Lung (tissue), 12 donors: ENCODE measurements around the gene DLG1. TPM values are rescaled to one million over a fixed set of nuclear protein-coding genes. Genes with fewer than 3 reads are reported as not detected.
"Not testable (repeated sequence)": the region's sequence is repeated elsewhere in the genome, so short reads cannot be mapped to it uniquely, and the experiment has no call there.

Experiments used
- ATAC-seq: fragments of 200-7000 bp; cut with Tn5 transposase; one replicate; pipeline ENCODE4 v1.9.1; 2020; ENCODE audit warnings: moderate number of reproducible peaks; ENCODE audit not compliant: insufficient read depth, low FRiP score
- DNase-seq, 3 donors: peaks; one replicate each; pipeline ENCODE4 v3.0.0-alpha.2; 2013 to 2017
- H3K27ac ChIP-seq, 2 donors: one replicate each; pipeline ENCODE4 v1.5.1; 2013; ENCODE audit warnings: mild to moderate bottlenecking in 2 of 2, moderate library complexity in 2 of 2, control low read depth in 1 of 2, inconsistent platforms in 1 of 2, low read depth in 1 of 2, low read length in 1 of 2
- H3K27me3 ChIP-seq, 3 donors: one replicate each; pipeline ENCODE4 v1.5.1; 2013; ENCODE audit warnings: low read length in 2 of 3; ENCODE audit not compliant: control insufficient read depth in 3 of 3, insufficient read depth in 3 of 3
- H3K36me3 ChIP-seq, 4 donors: one replicate each; pipeline ENCODE4 v1.5.1; 2013; ENCODE audit warnings: low read length in 4 of 4, mild to moderate bottlenecking in 1 of 4, moderate library complexity in 1 of 4; ENCODE audit not compliant: control insufficient read depth in 4 of 4, insufficient read depth in 4 of 4
- H3K4me1 ChIP-seq, 5 donors: one replicate each; pipeline ENCODE4 v1.5.1; 2013; ENCODE audit warnings: low read length in 5 of 5, mild to moderate bottlenecking in 2 of 5, moderate library complexity in 1 of 5; ENCODE audit not compliant: control insufficient read depth in 5 of 5, insufficient read depth in 5 of 5
- H3K4me3 ChIP-seq: one replicate; pipeline ENCODE4 v1.5.1; 2013; ENCODE audit warnings: mild to moderate bottlenecking, control low read depth, moderate library complexity
- H3K9ac ChIP-seq, 2 donors: one replicate each; pipeline ENCODE4 v1.5.1; 2013; ENCODE audit warnings: low read length in 2 of 2, control low read depth in 1 of 2; ENCODE audit not compliant: insufficient read depth in 1 of 2
- H3K9me3 ChIP-seq, 4 donors: one replicate each; pipeline ENCODE4 v1.5.1; 2013; ENCODE audit warnings: low read length in 3 of 4, mild to moderate bottlenecking in 1 of 4, moderate library complexity in 1 of 4; ENCODE audit not compliant: control insufficient read depth in 4 of 4, insufficient read depth in 3 of 4
- WGBS, 2 donors: extraction: QIAGEN DNeasy Blood & Tissue Kit; methylation state at CpG; one replicate each; pipeline ENCODE4 v1.1.7; 2013; 5-methylcytosine and 5-hydroxymethylcytosine counted together
- polyA plus RNA-seq, 2 donors: library from polyadenylated mRNA; stranded (reverse); fragments of 200-250 nt; gene quantifications; one replicate each; pipeline ENCODE4 v1.2.1, GENCODE V29; 2013
- total RNA-seq, 2 donors: library from RNA; depleted of rRNA in 1 of 2; stranded (reverse); fragments of >200 nt in 1 of 2; gene quantifications; one replicate each; pipeline ENCODE4 v1.2.1, GENCODE V29; 2014 to 2021
- TF ChIP-seq, protein P1 (sequence below): IDR thresholded peaks from 2 replicates; pipeline ENCODE4 v1.5.1; 2012; ENCODE audit warnings: mild to moderate bottlenecking; ENCODE audit errors: control extremely low read depth, extremely low read depth
- donor health status: control.
- donor health status: control.
- donor health status: Bipolar disorder and iron deficiency.
- donor health status: healthy.
- donor health status: DM: yes; HTN: yes; CAD: no.

DLG1 gene
- total and polyA plus RNA-seq, 4 donors = 16.0 to 114 (median 45.7) TPM

DNA sequence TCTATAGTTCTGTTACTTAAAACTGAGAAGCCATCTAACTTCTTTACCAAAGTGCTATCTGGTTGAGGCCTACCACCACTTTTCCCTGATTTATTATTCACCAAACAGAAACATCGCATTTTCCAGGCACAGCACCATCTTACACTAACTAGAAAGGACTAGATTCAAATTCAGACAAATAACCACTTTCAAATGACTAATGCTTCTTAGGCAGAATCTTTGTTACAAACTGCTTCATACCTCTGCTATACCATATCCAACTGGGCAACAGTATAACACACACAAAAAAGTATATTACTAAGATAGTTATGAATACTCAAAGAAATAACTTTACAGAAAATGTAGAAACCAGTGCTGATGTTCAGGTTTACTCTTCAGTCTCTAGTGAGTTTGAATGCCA lies 16.6 kb downstream of the DLG1 start:
- H3K36me3 ChIP-seq = peaks cover 11 to 43% (median 22%) of the 10 kb centered on the region in 4 donors
- peaks cover 0 to 3% (median 0%) of the 10 kb centered on the region in 5 donors for H3K4me1 ChIP-seq
- H3K27me3 ChIP-seq = no peaks in the 10 kb centered on the region
- no peak for DNase-seq
- no peak overlapping the region for H3K4me3 ChIP-seq
- 99 to 100% methylated on average over 1 of the region's 1 CpG for WGBS, 2 donors
- no peak for ATAC-seq
- no peaks in the 10 kb centered on the region for H3K9me3 ChIP-seq
- TF ChIP-seq, protein P1, sequence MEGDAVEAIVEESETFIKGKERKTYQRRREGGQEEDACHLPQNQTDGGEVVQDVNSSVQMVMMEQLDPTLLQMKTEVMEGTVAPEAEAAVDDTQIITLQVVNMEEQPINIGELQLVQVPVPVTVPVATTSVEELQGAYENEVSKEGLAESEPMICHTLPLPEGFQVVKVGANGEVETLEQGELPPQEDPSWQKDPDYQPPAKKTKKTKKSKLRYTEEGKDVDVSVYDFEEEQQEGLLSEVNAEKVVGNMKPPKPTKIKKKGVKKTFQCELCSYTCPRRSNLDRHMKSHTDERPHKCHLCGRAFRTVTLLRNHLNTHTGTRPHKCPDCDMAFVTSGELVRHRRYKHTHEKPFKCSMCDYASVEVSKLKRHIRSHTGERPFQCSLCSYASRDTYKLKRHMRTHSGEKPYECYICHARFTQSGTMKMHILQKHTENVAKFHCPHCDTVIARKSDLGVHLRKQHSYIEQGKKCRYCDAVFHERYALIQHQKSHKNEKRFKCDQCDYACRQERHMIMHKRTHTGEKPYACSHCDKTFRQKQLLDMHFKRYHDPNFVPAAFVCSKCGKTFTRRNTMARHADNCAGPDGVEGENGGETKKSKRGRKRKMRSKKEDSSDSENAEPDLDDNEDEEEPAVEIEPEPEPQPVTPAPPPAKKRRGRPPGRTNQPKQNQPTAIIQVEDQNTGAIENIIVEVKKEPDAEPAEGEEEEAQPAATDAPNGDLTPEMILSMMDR = no peak
- no peak overlapping the region for H3K27ac ChIP-seq
- no peak overlapping the region for H3K9ac ChIP-seq

DNA sequence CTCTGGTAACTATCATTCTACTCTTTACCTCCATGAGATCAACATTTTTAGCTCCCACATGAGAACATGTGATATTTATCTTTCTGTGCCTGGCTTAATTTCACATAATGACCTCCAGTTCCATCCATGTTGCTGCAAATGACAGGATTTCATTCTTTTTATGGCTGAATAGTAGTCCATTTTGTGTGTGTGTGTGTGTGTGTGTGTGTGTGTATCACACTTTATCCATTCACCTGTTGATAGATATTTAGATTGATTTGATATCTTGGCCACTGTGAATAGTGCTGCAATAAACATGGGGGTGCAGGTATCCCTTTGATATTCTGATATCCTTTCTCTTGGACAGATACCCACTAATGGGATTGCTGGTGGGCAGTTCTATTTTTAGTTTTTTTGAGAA lies 18.3 kb downstream of the DLG1 start:
- ATAC-seq (no peak), DNase-seq (no peak)
- Histone ChIP-seq H3K9me3 (no peaks in the 10 kb centered on the region), H3K4me1 (peaks cover 0 to 3% (median 0%) of the 10 kb centered on the region in 5 donors), H3K9ac (no peak overlapping the region), H3K36me3 (peaks cover 6 to 38% (median 17%) of the 10 kb centered on the region in 4 donors), H3K4me3 (no peak overlapping the region), H3K27ac (no peak overlapping the region), H3K27me3 (no peaks in the 10 kb centered on the region)
- TF ChIP-seq, protein P1 = no peak

DNA sequence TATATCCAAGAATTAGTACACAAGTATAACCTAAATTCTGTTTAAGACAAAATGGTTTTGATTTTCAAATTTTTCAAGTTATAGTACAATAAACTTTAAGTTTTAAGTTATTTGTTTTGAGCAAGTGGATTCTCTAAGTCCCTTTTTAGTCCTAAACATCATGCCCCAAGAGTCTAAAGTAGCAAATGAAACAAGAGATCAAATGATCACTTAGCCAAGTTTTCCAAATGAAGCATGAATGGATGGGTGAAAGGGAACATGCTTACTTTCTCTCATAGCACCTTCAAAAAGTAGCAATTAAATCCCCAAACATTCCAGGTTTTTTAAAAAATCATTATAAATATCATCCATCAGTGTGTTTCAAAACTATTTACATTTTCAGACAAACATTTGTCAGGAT lies 19.5 kb downstream of the DLG1 start:
- H3K27me3 ChIP-seq = no peaks in the 10 kb centered on the region
- H3K4me3 ChIP-seq = no peak overlapping the region
- ATAC-seq (no peak), DNase-seq (no peak)
- H3K27ac ChIP-seq = no peak overlapping the region
- H3K36me3 ChIP-seq = peaks cover 6 to 43% (median 17%) of the 10 kb centered on the region in 4 donors
- peaks cover 0 to 3% (median 0%) of the 10 kb centered on the region in 4 donors for H3K9me3 ChIP-seq
- peaks cover 0 to 3% (median 0%) of the 10 kb centered on the region in 5 donors for H3K4me1 ChIP-seq
- no peak overlapping the region for H3K9ac ChIP-seq
- TF ChIP-seq, protein P1 = no peak

DNA sequence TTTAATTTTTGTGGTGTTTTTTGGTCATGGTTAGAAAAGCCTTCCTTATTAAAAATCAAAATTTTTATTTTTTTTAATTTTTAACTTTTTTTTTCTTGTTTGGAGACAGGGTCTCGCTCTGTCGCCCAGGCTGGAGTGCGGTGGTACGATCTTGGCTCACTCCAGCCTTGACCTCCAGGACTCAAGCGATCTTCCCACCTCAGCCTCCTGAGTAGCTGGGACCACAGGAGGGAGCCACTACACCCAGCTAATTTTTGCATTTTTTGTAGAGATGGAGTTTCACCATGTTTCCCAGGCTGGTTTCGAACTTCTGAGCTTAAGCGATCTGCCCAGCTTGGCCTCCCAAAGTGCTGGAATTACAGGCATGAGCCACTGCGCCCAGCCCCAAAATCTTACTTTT lies 21.6 kb downstream of the DLG1 start:
- not testable (repeated sequence) for ATAC-seq, H3K27ac ChIP-seq, H3K9ac ChIP-seq, DNase-seq, H3K27me3 ChIP-seq, H3K4me3 ChIP-seq, H3K4me1 ChIP-seq, H3K9me3 ChIP-seq
- H3K36me3 ChIP-seq = peaks cover 6 to 35% (median 13%) of the 10 kb centered on the region in 4 donors
- WGBS, 2 donors = 97 to 98% methylated on average over 8 of the region's 8 CpGs
